ENCODE measurements around the gene MEIOSIN.
A peak's percentile ranks its signal among the peaks of the same experiment; 100 is the strongest.
"Not testable (repeated sequence)": the region's sequence is repeated elsewhere in the genome, so short reads cannot be mapped to it uniquely, and the experiment has no call there.

MEIOSIN gene

DNA sequence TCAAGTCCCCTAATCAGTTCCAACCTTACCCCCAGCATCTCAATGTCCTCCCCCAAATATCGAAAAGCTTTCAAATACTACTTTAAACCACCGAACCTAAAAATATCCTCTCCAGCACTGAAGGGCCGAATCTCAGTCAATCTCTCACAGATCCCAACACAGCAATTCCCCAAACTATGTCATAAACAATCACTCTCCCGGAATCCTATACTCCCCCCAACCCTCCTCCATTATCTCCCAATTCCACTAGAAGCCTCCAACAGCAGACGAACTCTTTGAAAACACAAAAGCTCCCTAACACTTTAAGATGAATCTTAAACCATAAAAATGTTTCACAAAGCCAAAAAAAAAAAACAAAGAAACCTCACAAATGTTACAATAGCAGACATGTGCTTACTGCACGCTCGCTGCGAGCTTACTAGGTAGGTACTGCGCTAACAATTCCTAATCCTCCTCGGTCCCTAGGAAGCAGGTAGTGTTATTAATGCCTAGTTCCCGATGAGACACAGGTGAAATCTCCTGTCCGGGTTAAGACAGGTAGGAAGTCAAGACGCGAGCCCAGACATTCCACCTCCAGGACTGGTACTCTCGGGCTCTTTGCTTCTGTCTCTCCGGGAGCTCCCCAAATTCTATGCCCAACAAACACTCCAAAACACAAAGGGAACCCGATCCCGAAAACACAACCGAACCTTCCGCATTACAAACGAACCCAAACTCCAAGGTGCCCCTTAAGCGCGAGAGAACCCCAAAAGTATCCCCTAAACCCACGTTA lies 16.7 kb upstream of the MEIOSIN start:
- H3K36me3 ChIP-seq (ENCODE audit: insufficient read depth, low read length), result peaks cover 25% of the 10 kb centered on the region
- H3K9ac ChIP-seq (ENCODE audit: insufficient read length), result peak overlapping the region; percentile 99
- H3K4me3 ChIP-seq, result peak overlapping the region; percentile 80
- peak overlapping the region; percentile 95 for H3K27ac ChIP-seq
- TF ChIP-seq POLR2AphosphoS5 (IDR thresholded peaks at IDR 0.05; ENCODE audit: borderline replicate concordance, low read depth, low read length), result no peak
- no peak for TF ChIP-seq FOXP2 (optimal IDR thresholded peaks at IDR 0.05; ENCODE audit: control extremely low read depth, extremely low read length, insufficient read depth)
- no peak for TF ChIP-seq EZH2 (IDR thresholded peaks at IDR 0.05)
- H3K9me3 ChIP-seq (ENCODE audit: low read depth, low read length), result no peaks in the 10 kb centered on the region
- DNase-seq (ENCODE audit: low read depth, low spot score), result no peak

DNA sequence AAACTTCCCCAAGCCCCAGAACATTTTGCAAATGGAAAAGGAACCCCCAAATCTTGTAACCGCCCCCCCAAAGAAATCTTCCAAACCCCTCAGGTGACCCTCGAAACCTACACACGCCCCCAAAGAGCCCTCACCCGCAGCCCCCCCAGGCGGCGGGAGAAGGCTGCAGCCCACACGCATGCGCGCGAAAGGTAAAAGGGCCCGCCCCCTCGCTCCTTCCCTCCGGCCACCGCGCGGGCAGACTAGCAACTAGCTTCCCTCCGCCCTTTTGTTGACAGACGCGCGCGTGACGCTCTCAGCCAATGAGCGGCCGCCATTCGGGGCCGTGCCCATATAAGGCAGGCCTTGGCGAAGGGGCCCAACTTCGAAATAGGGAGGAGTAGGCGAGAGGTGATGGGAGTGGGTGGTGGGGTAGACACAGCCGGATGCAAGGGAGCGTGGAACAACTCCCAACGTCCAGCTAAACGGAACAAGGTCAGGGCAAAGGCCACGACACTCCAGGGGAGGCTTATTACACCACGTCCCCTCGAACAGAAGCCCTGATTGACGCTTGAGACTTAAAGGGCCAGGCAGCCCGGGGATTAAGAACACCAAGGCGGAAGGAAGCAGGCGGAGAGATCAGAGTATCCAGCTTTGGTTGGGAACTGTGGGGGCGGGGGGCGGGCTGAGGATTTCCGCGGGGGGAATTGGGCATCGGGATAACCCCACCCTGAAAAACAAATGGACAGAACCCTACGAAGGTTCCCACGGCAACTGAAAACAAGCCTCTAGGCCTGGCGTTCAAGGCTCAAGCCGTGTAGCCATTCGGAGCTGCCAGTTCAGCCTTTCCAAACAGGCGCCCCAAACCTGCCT lies 15.9 kb upstream of the MEIOSIN start:
- peak; percentile 78 for DNase-seq (ENCODE audit: low read depth, low spot score)
- peak overlapping the region; percentile 99 for H3K9ac ChIP-seq (ENCODE audit: insufficient read length)
- H3K4me3 ChIP-seq, result peak overlapping the region; percentile 80
- H3K36me3 ChIP-seq (ENCODE audit: insufficient read depth, low read length), result peaks cover 27% of the 10 kb centered on the region
- TF ChIP-seq EZH2 (IDR thresholded peaks at IDR 0.05) (no peak), POLR2AphosphoS5 (IDR thresholded peaks at IDR 0.05; ENCODE audit: borderline replicate concordance, low read depth, low read length) (peak; percentile 73), FOXP2 (optimal IDR thresholded peaks at IDR 0.05; ENCODE audit: control extremely low read depth, extremely low read length, insufficient read depth) (peak; percentile 98)
- peak overlapping the region; percentile 95 for H3K27ac ChIP-seq
- H3K9me3 ChIP-seq (ENCODE audit: low read depth, low read length), result no peaks in the 10 kb centered on the region

DNA sequence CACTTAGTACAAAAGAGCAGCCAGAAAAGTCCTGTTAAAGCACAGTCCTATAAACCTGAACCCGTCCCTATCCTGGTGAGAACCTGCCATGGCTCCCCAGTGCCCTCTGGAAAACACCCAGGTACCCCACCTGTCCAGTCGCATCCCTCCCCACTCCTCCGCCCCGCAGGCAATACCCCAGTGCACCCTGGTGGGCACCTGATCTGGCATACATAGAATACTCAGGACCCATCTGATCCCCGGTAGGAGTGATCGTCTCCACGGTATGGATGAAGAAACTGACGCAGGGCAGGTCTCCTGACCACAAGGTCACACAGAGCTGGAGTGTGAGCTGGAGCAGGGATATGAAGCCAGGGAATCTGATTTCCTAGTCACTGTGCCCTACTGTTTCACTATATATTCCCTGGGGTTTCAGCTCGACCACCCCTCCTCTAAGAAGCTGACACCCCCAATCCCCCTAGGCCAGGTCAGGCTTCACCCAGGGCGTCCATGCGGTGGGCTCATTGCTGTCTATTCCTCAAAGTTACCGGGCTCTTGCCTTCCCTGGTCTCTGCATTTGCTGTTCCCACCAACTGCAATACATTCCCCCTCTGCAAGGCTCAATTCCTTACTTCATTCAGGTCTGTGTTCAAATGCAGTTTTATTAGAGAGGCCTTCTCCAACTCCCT lies 15.1 kb upstream of the MEIOSIN start:
- Histone ChIP-seq H3K9ac (ENCODE audit: insufficient read length) (peak overlapping the region; percentile 73), H3K9me3 (ENCODE audit: low read depth, low read length) (no peaks in the 10 kb centered on the region), H3K36me3 (ENCODE audit: insufficient read depth, low read length) (peaks cover 23% of the 10 kb centered on the region), H3K4me3 (peak overlapping the region; percentile 80), H3K27ac (peak overlapping the region; percentile 90)
- DNase-seq (ENCODE audit: low read depth, low spot score), result no peak
- TF ChIP-seq FOXP2 (optimal IDR thresholded peaks at IDR 0.05; ENCODE audit: control extremely low read depth, extremely low read length, insufficient read depth) (no peak), POLR2AphosphoS5 (IDR thresholded peaks at IDR 0.05; ENCODE audit: borderline replicate concordance, low read depth, low read length) (no peak), EZH2 (IDR thresholded peaks at IDR 0.05) (no peak)

DNA sequence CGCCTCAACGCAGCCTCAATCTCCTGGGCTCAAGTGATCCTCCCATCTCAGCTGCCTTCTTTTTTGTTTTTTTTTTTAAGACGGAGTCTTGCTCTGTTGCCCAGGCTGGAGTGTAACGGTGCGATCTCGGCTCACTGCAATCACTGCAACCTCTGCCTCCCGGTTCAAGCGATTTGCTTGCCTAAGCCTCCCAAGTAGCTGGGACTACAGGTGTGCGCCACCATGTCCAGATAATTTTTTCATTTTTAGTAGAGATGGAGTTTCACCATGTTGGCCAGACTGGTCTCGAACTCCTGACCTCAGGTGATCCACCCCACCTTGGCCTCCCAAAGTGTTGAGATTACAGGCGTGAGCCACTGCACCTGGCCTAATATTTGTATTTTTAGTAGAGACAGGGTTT lies 13.2 kb upstream of the MEIOSIN start:
- H3K4me3 ChIP-seq; H3K27ac ChIP-seq; H3K9me3 ChIP-seq (ENCODE audit: low read depth, low read length); H3K9ac ChIP-seq (ENCODE audit: insufficient read length); DNase-seq (ENCODE audit: low read depth, low spot score): not testable (repeated sequence)
- peaks cover 28% of the 10 kb centered on the region for H3K36me3 ChIP-seq (ENCODE audit: insufficient read depth, low read length)

DNA sequence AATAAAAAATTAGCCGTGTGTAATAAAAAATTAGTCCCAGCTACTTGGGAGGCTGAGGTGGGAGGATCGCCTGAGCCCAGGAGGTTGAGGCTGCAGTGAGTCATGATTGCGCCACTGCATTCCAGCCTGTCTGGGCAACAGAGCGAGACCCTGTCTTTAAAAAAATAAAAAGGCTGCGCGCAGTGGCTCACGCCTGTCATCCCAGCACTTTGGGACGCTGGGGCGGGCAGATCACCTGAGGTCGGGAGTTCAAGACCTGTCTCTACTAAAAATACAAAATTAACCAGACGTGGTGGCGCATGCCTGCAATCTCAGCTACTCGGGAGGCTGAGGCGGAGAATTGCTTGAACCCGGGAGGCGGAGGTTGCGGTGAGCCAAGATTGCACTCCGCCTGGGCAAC lies 4.6 kb upstream of the MEIOSIN start:
- not testable (repeated sequence) for H3K9ac ChIP-seq (ENCODE audit: insufficient read length)

DNA sequence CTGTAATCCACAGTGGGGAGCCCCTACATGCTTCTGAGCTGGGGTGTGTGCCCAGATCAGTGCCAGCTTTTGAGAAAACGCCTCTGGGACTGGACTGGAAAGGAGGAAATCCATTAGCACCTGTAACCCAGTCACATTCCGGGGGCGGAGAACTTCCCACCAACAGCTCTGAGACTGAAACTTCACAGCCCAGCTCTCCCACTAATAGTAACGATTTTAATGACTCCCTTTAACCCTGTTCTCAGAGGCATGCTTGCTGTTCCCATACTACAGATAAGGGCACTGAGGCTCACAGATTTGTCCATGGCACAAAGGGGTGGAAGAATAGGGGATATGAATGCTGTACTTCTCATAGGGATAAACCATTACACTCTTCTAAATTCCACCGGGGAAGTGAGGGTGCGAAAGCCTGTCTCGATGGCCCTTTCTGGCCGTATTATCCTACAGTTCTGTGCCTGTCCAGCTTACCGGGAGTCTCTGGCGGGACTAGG lies 3.4 kb upstream of the MEIOSIN start:
- peak overlapping the region; percentile 90 for H3K9ac ChIP-seq (ENCODE audit: insufficient read length)
- DNase-seq (ENCODE audit: low read depth, low spot score), result no peak
- H3K36me3 ChIP-seq (ENCODE audit: insufficient read depth, low read length), result no peaks in the 10 kb centered on the region
- TF ChIP-seq FOXP2 (optimal IDR thresholded peaks at IDR 0.05; ENCODE audit: control extremely low read depth, extremely low read length, insufficient read depth), result no peak
- 0 out of 2 replicates have a peak overlapping the region, but pooled peaks have one; percentile 31 for H3K27ac ChIP-seq
- peak overlapping the region; percentile 94 for H3K4me3 ChIP-seq
- H3K9me3 ChIP-seq (ENCODE audit: low read depth, low read length), result no peaks in the 10 kb centered on the region

More for the DNA sequence above, 4.6 kb upstream of the MEIOSIN start:
- H3K9me3 ChIP-seq (ENCODE audit: low read depth, low read length); H3K27ac ChIP-seq; H3K4me3 ChIP-seq; H3K36me3 ChIP-seq (ENCODE audit: insufficient read depth, low read length); DNase-seq (ENCODE audit: low read depth, low spot score): not testable (repeated sequence)

DNA sequence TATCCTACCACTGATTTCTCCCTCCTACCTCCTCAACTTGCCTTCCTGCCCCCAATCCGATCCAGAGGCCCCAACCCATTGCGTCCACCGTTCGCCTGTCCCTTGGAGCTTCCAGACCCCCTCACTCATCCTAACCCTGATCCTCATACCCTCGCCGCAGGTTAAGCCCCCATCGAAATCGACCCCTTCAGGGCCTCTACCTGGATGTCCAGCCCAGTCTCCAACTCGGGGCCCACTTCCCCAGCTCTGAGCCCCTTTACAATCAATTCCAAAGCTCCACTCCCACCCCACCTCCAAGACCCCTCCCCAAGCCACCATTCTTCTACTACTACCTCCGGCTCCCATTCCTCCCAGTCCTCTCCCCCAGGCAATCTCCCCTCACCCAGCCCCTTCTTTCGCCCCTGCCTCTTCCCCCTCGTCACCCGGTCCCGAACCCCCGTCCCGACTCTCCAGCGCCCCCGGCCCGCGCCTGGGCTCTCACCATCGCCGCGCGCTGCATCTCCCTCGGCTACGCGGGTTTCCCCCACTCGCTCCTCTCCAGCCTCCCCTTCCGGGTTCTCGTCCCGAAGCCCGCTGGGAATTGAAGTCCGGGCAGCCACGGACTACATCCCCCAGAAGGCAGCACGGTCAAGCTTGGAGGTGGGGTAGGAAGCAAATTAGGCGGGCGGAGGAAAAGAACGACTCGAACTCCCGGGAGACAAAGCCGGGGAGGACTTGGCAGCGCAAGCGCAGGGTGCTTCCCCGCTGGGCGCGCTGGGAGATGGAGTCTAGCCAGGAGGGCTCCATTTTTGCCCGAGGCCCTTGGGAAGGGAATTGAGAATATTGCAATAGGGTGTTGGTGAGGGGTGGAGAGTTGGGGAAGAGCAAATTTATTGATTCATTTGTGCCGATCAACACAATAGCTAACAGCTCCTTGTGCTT lies 2.6 kb upstream of the MEIOSIN start, which contains the start of gene FBXO46:
TSS of gene FBXO46 (minus strand) at position 529 of the 921 bp plus-strand sequence. CDS start 17,401 bp downstream, outside the sequence.
- H3K9ac ChIP-seq (ENCODE audit: insufficient read length), result peak within 1 kb of the TSS; percentile 90
- TF ChIP-seq POLR2AphosphoS5 (IDR thresholded peaks at IDR 0.05; ENCODE audit: borderline replicate concordance, low read depth, low read length), result peak; percentile 91; the same call in 1 of the 2 replicates
- no peak for TF ChIP-seq EZH2 (IDR thresholded peaks at IDR 0.05)
- H3K4me3 ChIP-seq, result peak within 1 kb of the TSS; percentile 94
- peak; percentile 95 for DNase-seq (ENCODE audit: low read depth, low spot score)
- H3K36me3 ChIP-seq (ENCODE audit: insufficient read depth, low read length), result no peaks in the 10 kb centered on the region
- H3K9me3 ChIP-seq (ENCODE audit: low read depth, low read length), result no peaks in the 10 kb centered on the region
- H3K27ac ChIP-seq, result peak within 1 kb of the TSS; percentile 72
